HepG2 (cell line): ENCODE results near the gene ZNF559. TPM values are rescaled to one million over a fixed set of nuclear protein-coding genes. Genes with fewer than 3 reads are reported as not detected.

Source experiments
- AGO2 ChIP-seq: fragments of 200-400 bp; formaldehyde crosslinking; optimal IDR thresholded peaks from 2 replicates; pipeline ENCODE3; 2017; ENCODE audit warnings: mild to moderate bottlenecking, low read depth, low read length, moderate library complexity
- ARNT2 ChIP-seq: sonication (generic); formaldehyde crosslinking; IDR thresholded peaks from 2 replicates; pipeline ENCODE4 v1.8.0; 2022; ENCODE audit warnings: mild to moderate bottlenecking, low read depth, missing genetic modification reagents, moderate library complexity
- ATF1 ChIP-seq: IDR thresholded peaks from 2 replicates; pipeline ENCODE4 v1.6.1; 2016; ENCODE audit warnings: mild to moderate bottlenecking, control low read depth
- CREB1 ChIP-seq, 2 experiments: fragments of 450-650 bp in 1 of 2; IDR thresholded peaks; 2 replicates each; pipeline ENCODE4 v1.6.1; 2016 to 2017; ENCODE audit warnings: control low read depth in 1 of 2, mild to moderate bottlenecking in 1 of 2, missing compliant biosample characterization in 1 of 2, missing genetic modification characterization in 1 of 2
- DPF2 ChIP-seq: sonication (generic); formaldehyde crosslinking; IDR thresholded peaks from 2 replicates; pipeline ENCODE4 v1.4.0; 2020; ENCODE audit warnings: mild to moderate bottlenecking, low read depth, missing genetic modification reagents, borderline replicate concordance
- SATB2 ChIP-seq: sonication (generic); formaldehyde crosslinking; IDR thresholded peaks from 2 replicates; pipeline ENCODE4 v1.5.0; 2020; ENCODE audit warnings: missing genetic modification reagents
- TOE1 ChIP-seq: sonication (generic); formaldehyde crosslinking; IDR thresholded peaks from 2 replicates; pipeline ENCODE4 v1.4.0; 2020; ENCODE audit warnings: mild to moderate bottlenecking, missing genetic modification reagents
- ZC3H4 ChIP-seq: sonication (generic); formaldehyde crosslinking; IDR thresholded peaks from 2 replicates; pipeline ENCODE4 v1.4.0; 2020; ENCODE audit warnings: missing genetic modification reagents, borderline replicate concordance
- ZNF251 ChIP-seq: sonication (generic); formaldehyde crosslinking; IDR thresholded peaks from 2 replicates; pipeline ENCODE4 v1.9.0; 2021; ENCODE audit warnings: mild to moderate bottlenecking, missing genetic modification reagents
- ZNF530 ChIP-seq: sonication (generic); formaldehyde crosslinking; IDR thresholded peaks from 2 replicates; pipeline ENCODE4 v1.5.0; 2020; ENCODE audit warnings: low read depth, mild to moderate bottlenecking, missing genetic modification reagents
- ZNF616 ChIP-seq: sonication (generic); formaldehyde crosslinking; IDR thresholded peaks from 2 replicates; pipeline ENCODE4 v1.5.0; 2020; ENCODE audit warnings: low read depth, mild to moderate bottlenecking, missing genetic modification reagents
- ZNF703 ChIP-seq: sonication (generic); formaldehyde crosslinking; IDR thresholded peaks from 2 replicates; pipeline ENCODE4 v1.5.1; 2020; ENCODE audit warnings: missing genetic modification reagents, mild to moderate bottlenecking, moderate library complexity, borderline replicate concordance
- ZNF790 ChIP-seq: sonication (generic); formaldehyde crosslinking; IDR thresholded peaks from 2 replicates; pipeline ENCODE4 v1.8.0; 2022; ENCODE audit warnings: missing genetic modification reagents, mild to moderate bottlenecking, borderline replicate concordance
- polyA plus RNA-seq, 8 experiments: library from polyadenylated mRNA; depleted of rRNA in 3 of 8; stranded (reverse) in 7 of 8; unstranded in 1 of 8; fragments of >200 nt; fragmentation: Illumina TruSeq in 4 of 8; extraction: Trizol in 4 of 8; gene quantifications; 2 replicates each; pipeline versions ENCODE4 v1.2.1 to v1.2.3, GENCODE V29; 2011 to 2016; ENCODE audit warnings: low read depth in 4 of 8, missing spikeins in 1 of 8, mixed read lengths in 1 of 8; ENCODE audit not compliant: insufficient read depth in 1 of 8
- total RNA-seq, 5 experiments: library from RNA; depleted of rRNA; stranded (reverse); fragments of >200 nt; fragmentation: Illumina TruSeq; extraction: Trizol; gene quantifications; 2 replicates each; pipeline ENCODE4 v1.2.3, GENCODE V29; 2016; ENCODE audit warnings: low read depth in 1 of 5
- TF ChIP-seq, protein P1 (sequence below): sonication (generic); formaldehyde crosslinking; IDR thresholded peaks from 2 replicates; pipeline ENCODE4 v1.5.1; 2020; ENCODE audit warnings: missing genetic modification reagents, mild to moderate bottlenecking, borderline replicate concordance
- TF ChIP-seq, protein P2 (sequence below): sonication (generic); formaldehyde crosslinking; IDR thresholded peaks from 2 replicates; pipeline ENCODE4 v1.9.0; 2021; ENCODE audit warnings: missing genetic modification reagents, borderline replicate concordance
- TF ChIP-seq, protein P3 (sequence below): sonication (generic); formaldehyde crosslinking; IDR thresholded peaks from 2 replicates; pipeline ENCODE4 v1.4.0; 2020; ENCODE audit warnings: missing genetic modification reagents
- TF ChIP-seq, protein P4 (sequence below): IDR thresholded peaks from 2 replicates; pipeline ENCODE4 v1.6.1; 2016; ENCODE audit warnings: missing compliant biosample characterization, missing genetic modification reagents, borderline replicate concordance
- TF ChIP-seq, protein P5 (sequence below): sonication (generic); formaldehyde crosslinking; IDR thresholded peaks from 2 replicates; pipeline ENCODE4 v1.5.0; 2020; ENCODE audit warnings: missing genetic modification reagents, mild to moderate bottlenecking, borderline replicate concordance
- TF ChIP-seq, protein P6 (sequence below): sonication (generic); formaldehyde crosslinking; conservative IDR thresholded peaks from 2 replicates; pipeline ENCODE4 v1.8.0; 2022; ENCODE audit warnings: missing genetic modification reagents

The ZNF559 gene
- total and polyA plus RNA-seq, 2 of the 13 experiments (the other 11 are each of a cell fraction or from before 2014, with no cell fraction given) = 6.3 to 9.8 TPM

DNA sequence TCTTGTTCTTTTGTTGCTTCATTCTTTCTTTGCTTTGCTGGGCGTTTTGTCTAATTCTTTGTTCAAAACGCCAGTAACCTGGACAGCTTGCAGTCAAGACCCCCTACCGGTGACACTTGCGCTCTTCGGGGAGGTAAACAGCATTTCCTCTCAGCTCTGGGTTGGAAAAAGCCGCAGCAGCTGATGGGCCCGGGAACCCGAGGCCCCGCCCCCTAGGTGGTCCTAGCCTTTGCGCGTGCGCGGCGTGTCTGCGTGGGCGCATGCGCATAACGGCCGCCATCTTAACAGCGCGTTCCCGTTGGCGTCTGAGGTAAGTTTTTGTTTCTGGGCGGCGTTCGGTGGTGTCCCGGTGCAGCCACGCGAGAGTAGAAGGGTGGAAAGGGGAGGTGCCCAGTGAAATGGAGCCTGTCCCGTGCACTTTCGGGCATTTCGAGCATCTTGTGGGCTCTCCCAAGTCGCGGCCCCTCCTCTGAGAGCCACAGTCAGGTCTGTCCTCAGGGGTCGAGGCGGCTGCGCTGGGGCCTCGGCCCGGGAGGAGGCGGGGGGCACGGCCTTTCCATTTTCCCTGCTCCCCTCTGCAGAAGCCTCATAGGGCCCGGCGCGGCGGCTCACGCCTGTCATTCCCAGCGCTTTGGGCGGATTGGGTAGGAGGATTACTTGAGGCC, at the start of gene ZNF559 (continued):
- TF ChIP-seq ZC3H4 (CRISPR knock-in tag) (no peak), ZNF703 (CRISPR knock-in tag) (no peak), ZNF251 (CRISPR knock-in tag) (no peak), ZNF616 (no peak), ZNF530 (CRISPR knock-in tag) (no peak), TOE1 (no peak), AGO2 (no peak), DPF2 (CRISPR knock-in tag) (no peak), SATB2 (CRISPR knock-in tag) (no peak), ATF1 (CRISPR knock-in tag) (no peak; the same call in 1 of the 2 replicates), ZNF790 (CRISPR knock-in tag) (no peak), ARNT2 (0 out of 2 replicates have a peak, but pooled peaks have one; percentile 22), CREB1 (IDR thresholded peaks at IDR 0.05) (no peak), CREB1 (CRISPR knock-in tag; IDR thresholded peaks at IDR 0.05) (0 out of 2 replicates have a peak, but pooled peaks have one; percentile 5)
- TF ChIP-seq, protein P1, sequence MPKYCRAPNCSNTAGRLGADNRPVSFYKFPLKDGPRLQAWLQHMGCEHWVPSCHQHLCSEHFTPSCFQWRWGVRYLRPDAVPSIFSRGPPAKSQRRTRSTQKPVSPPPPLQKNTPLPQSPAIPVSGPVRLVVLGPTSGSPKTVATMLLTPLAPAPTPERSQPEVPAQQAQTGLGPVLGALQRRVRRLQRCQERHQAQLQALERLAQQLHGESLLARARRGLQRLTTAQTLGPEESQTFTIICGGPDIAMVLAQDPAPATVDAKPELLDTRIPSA (CRISPR knock-in tag) = no peak
- TF ChIP-seq, protein P2, sequence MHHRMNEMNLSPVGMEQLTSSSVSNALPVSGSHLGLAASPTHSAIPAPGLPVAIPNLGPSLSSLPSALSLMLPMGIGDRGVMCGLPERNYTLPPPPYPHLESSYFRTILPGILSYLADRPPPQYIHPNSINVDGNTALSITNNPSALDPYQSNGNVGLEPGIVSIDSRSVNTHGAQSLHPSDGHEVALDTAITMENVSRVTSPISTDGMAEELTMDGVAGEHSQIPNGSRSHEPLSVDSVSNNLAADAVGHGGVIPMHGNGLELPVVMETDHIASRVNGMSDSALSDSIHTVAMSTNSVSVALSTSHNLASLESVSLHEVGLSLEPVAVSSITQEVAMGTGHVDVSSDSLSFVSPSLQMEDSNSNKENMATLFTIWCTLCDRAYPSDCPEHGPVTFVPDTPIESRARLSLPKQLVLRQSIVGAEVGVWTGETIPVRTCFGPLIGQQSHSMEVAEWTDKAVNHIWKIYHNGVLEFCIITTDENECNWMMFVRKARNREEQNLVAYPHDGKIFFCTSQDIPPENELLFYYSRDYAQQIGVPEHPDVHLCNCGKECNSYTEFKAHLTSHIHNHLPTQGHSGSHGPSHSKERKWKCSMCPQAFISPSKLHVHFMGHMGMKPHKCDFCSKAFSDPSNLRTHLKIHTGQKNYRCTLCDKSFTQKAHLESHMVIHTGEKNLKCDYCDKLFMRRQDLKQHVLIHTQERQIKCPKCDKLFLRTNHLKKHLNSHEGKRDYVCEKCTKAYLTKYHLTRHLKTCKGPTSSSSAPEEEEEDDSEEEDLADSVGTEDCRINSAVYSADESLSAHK (CRISPR knock-in tag) = no peak
- TF ChIP-seq, protein P3, sequence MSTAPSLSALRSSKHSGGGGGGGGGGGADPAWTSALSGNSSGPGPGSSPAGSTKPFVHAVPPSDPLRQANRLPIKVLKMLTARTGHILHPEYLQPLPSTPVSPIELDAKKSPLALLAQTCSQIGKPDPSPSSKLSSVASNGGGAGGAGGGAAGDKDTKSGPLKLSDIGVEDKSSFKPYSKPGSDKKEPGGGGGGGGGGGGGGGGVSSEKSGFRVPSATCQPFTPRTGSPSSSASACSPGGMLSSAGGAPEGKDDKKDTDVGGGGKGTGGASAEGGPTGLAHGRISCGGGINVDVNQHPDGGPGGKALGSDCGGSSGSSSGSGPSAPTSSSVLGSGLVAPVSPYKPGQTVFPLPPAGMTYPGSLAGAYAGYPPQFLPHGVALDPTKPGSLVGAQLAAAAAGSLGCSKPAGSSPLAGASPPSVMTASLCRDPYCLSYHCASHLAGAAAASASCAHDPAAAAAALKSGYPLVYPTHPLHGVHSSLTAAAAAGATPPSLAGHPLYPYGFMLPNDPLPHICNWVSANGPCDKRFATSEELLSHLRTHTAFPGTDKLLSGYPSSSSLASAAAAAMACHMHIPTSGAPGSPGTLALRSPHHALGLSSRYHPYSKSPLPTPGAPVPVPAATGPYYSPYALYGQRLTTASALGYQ (CRISPR knock-in tag) = no peak
- TF ChIP-seq, protein P4, sequence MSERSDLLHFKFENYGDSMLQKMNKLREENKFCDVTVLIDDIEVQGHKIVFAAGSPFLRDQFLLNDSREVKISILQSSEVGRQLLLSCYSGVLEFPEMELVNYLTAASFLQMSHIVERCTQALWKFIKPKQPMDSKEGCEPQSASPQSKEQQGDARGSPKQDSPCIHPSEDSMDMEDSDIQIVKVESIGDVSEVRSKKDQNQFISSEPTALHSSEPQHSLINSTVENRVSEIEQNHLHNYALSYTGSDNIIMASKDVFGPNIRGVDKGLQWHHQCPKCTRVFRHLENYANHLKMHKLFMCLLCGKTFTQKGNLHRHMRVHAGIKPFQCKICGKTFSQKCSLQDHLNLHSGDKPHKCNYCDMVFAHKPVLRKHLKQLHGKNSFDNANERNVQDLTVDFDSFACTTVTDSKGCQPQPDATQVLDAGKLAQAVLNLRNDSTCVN (CRISPR knock-in tag) = no peak
- TF ChIP-seq, protein P5, sequence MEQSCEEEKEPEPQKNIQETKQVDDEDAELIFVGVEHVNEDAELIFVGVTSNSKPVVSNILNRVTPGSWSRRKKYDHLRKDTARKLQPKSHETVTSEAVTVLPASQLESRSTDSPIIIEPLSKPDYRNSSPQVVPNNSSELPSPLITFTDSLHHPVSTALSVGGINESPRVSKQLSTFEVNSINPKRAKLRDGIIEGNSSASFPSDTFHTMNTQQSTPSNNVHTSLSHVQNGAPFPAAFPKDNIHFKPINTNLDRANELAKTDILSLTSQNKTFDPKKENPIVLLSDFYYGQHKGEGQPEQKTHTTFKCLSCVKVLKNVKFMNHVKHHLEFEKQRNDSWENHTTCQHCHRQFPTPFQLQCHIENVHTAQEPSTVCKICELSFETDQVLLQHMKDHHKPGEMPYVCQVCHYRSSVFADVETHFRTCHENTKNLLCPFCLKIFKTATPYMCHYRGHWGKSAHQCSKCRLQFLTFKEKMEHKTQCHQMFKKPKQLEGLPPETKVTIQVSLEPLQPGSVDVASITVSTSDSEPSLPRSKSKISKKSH (CRISPR knock-in tag) = no peak
- TF ChIP-seq, protein P6, sequence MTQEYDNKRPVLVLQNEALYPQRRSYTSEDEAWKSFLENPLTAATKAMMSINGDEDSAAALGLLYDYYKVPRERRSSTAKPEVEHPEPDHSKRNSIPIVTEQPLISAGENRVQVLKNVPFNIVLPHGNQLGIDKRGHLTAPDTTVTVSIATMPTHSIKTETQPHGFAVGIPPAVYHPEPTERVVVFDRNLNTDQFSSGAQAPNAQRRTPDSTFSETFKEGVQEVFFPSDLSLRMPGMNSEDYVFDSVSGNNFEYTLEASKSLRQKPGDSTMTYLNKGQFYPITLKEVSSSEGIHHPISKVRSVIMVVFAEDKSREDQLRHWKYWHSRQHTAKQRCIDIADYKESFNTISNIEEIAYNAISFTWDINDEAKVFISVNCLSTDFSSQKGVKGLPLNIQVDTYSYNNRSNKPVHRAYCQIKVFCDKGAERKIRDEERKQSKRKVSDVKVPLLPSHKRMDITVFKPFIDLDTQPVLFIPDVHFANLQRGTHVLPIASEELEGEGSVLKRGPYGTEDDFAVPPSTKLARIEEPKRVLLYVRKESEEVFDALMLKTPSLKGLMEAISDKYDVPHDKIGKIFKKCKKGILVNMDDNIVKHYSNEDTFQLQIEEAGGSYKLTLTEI (CRISPR knock-in tag) = no peak
